HS-5 (cell line): ENCODE data around the gene SQSTM1.
"Not testable (repeated sequence)": the region's sequence is repeated elsewhere in the genome, so short reads cannot be mapped to it uniquely, and the experiment has no call there.

Source experiments
- DNase-seq: peaks from one replicate; pipeline ENCODE4 v3.0.0-alpha.2; 2012; ENCODE audit warnings: low read depth

SQSTM1 gene

DNA sequence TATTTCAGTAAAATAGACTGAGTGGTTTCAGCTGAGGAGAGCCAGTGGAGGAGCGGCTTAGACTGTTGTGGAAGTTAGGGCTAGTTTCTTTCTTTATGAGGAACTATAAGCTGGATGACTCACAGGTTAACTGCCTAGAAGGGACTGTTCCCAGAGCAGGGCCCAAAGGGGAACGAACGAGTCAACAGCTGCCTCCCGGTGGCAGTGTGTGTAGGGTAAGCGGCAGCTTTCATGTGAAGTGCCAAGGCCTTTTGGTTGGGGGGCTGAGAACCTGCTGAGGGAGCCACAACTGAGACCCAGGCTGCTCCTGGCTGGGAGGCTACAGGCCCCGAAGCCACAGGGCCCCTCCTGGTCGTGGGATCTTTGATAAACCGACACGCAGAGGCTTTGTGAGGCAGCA, 7.0 kb downstream of the SQSTM1 start:
- no peak for DNase-seq

DNA sequence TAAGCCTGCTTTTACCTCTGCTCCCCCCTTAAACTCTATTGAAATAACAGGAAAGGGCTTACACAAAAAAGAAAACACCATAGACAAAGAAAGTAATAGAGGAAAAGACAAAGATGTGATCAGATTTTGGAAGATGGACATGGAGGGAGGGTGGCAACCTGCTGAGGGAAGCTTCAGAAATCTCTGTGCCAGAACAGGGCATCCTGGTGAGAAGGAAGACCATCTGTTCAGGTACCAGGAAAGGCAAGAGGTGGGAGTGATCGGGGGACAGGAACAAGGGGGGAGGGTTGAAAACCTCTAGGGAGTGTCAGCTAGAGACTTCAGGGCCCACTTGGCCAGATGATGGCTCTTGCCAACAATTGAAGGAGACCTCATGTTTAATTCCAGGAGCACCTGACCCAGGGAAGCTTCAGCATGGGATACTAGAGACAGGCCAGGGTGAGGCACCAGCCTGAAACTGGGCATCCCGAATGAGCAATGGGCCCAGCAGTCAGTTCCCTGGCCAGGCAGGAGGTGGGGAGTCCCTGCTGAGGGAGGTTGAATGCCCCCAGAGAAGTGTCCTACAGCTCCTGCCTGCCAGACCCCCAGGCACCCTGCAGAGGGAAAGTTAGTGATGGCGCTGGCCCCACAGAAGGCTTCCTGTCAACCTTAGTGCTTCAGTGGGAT, 8.2 kb downstream of the SQSTM1 start:
- no peak for DNase-seq

DNA sequence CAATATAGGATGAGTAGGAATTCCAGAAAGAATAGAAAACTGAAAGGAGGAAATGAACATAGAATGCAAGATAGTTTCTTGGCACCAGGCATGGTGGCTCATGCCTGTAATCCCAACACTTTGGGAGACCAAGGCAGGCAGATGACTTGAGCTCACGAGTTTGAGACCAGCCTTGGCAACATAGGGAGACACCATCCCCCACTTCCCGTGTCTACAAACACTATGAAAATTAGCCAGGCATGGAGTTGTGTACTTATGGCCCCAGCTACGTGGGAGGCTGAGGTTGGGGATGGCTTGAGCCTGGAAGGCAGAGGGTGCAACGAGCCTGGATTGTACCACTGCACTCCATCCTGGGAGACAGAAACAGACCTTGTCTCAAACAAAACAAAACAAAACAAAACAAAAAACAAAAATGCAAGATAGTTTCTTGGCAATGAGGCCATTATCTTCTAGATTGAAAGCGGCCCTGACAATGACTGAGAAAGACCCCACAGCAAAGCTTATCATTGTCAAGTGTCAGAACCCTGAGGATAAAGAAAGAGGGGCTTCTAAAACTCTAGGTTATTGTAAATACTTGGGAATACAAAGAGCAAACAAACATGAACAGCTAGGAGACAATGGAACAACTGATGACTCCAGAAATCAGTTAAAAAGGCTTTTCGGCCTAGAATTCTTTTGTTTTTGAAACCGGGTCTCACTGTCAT, 9.2 kb downstream of the SQSTM1 start:
- DNase-seq: no peak

DNA sequence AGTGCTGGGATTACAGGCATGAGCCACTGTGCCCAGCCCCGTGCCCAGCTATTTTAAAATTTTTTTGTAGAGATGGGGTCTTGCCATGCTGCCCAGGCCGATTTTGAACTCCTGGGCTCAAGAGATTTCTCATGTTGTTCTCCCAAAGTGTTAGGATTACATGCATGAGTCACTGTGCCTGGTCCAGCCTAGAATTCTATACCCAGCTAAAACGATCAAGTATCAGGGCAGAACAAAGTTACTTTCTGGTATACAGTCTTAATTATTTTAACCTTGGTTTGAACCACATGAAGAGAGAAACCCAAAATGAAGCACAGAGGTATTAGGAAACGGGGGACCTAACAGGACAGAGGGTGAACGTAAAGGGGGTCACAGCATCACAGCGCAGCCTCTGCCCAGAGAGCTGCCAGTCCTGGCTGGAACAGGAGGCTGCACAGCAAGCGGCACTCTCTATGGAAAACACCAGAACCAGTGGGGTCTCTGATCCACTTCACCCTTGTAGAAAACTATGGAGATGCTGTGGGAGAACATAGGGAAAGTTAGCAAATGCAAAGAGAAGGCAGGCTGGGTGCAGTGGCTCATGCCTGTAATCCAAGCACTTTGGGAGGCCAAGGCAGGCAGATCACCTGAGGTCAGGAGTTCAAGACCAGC, 10.2 kb downstream of the SQSTM1 start:
- DNase-seq: no peak

DNA sequence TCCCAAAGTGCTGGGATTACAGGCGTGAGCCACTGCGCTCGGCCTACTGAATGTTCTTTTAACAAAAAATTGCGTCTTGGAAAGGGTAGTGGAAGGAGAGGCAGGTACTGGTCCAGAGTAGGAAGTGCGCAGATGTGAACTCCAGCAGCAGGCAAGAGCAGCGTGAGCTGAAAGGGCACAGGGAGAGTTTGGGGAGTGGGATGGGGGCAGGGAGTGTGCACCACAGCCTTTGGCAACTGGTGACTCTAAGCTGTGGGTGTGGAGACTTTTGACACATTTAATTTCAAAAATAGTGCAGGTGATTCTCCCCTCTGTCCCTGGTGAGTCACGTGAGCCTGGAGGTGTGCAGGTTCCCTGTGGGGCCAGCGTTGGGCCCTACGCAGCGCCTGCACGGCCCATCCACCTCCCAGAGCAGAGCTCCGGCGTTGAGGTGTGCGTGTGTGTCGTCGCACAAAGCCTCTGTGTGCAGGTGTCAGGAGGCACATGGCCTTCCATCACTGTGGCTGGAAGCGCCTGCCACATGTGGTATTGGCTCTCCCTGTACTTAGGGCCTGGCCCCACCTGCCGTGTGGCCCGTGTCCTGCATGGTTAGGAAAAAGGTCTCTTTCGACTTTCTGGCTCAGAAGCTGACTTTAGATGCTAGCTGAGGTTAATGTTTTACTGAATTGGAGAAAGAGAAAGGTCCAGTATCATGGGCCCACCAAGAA, 11.5 kb downstream of the SQSTM1 start:
- DNase-seq: no peak

DNA sequence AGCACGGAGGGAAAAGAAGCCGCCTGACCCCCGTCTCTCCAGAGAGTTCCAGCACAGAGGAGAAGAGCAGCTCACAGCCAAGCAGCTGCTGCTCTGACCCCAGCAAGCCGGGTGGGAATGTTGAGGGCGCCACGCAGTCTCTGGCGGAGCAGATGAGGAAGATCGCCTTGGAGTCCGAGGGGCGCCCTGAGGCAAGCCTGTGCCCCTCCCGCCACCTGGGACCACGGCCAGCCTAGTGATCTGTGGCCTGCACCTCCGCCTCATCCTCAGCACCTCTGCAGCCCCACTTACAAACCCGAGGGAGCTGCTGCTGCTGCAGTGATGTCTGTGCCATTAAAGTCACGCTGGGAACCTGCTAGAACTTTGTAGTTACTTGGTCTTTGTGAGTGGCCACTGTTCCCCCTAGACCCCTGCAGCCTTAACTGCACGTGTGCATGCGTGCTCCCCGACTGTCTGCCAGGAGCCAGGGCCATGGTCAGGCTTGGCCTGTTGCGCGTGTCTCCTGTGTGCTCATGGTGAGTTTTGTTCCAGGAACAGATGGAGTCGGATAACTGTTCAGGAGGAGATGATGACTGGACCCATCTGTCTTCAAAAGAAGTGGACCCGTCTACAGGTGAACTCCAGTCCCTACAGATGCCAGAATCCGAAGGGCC, 12.5 kb downstream of the SQSTM1 start:
- no peak for DNase-seq

DNA sequence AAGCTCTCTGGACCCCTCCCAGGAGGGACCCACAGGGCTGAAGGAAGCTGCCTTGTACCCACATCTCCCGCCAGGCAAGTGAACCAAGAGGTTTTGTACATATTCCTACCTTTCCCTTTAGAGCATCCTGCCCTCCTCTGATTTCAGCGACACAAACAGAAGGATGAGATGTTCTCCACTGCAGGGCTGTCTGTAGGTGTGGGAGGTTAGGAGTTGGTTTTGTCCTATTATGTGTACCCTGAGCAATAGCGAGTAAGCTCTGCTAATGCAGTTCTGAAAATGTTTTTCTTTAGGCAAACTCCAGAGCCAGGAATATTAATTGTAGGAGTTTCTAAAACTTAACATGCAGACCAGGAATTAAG, 13.0 kb downstream of the SQSTM1 start:
- no peak for DNase-seq

DNA sequence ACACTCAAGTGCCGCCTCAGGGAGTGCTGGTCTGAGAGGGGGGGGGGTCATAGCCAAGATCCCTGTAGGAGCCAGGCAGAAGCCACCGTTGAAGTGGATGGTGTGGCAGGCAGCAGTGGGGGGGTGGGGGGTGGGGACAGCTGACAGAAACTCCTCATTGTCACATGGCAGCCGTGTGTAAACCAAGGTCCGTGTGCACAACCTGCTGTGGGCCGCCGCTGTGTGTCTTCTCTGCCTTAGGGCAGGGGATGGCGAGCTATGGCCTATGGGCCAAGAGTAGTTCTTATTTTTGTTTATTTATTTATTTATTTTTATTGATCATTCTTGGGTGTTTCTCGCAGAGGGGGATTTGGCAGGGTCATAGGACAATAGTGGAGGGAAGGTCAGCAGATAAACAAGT, 13.4 kb downstream of the SQSTM1 start:
- DNase-seq: no peak

DNA sequence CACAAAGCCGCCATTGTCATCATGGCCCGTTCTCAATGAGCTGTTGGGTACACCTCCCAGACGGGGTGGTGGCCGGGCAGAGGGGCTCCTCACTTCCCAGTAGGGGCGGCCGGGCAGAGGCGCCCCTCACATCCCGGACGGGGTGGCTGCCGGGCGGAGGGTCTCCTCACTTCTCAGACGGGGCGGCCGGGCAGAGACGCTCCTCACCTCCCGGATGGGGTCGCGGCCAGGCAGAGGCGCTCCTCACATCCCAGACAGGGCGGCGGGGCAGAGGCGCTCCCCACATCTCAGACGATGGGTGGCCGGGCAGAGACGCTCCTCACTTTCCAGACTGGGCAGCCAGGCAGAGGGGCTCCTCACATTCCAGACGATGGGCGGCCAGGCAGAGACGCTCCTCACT, 14.2 kb downstream of the SQSTM1 start:
- DNase-seq: not testable (repeated sequence)

DNA sequence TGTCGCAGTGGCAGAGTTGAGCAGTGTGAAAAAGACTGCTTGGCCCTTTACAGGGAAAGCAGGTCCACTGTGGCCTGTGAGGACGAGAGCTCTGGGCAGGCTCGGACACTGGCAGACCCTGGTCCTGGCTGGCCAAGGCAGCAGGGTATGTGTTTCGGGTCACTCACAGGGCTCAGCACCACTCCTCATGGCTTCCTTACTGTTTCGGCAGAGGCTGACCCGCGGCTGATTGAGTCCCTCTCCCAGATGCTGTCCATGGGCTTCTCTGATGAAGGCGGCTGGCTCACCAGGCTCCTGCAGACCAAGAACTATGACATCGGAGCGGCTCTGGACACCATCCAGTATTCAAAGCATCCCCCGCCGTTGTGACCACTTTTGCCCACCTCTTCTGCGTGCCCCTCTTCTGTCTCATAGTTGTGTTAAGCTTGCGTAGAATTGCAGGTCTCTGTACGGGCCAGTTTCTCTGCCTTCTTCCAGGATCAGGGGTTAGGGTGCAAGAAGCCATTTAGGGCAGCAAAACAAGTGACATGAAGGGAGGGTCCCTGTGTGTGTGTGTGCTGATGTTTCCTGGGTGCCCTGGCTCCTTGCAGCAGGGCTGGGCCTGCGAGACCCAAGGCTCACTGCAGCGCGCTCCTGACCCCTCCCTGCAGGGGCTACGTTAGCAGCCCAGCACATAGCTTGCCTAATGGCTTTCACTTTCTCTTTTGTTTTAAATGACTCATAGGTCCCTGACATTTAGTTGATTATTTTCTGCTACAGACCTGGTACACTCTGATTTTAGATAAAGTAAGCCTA, 15.7 kb downstream of the SQSTM1 start:
- no peak for DNase-seq

DNA sequence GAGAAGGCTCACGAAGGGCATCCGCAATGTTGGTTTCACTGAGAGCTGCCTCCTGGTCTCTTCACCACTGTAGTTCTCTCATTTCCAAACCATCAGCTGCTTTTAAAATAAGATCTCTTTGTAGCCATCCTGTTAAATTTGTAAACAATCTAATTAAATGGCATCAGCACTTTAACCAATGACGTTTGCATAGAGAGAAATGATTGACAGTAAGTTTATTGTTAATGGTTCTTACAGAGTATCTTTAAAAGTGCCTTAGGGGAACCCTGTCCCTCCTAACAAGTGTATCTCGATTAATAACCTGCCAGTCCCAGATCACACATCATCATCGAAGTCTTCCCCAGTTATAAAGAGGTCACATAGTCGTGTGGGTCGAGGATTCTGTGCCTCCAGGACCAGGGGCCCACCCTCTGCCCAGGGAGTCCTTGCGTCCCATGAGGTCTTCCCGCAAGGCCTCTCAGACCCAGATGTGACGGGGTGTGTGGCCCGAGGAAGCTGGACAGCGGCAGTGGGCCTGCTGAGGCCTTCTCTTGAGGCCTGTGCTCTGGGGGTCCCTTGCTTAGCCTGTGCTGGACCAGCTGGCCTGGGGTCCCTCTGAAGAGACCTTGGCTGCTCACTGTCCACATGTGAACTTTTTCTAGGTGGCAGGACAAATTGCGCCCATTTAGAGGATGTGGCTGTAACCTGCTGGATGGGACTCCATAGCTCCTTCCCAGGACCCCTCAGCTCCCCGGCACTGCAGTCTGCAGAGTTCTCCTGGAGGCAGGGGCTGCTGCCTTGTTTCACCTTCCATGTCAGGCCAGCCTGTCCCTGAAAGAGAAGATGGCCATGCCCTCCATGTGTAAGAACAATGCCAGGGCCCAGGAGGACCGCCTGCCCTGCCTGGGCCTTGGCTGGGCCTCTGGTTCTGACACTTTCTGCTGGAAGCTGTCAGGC, 16.6 kb downstream of the SQSTM1 start:
- DNase-seq: no peak

DNA sequence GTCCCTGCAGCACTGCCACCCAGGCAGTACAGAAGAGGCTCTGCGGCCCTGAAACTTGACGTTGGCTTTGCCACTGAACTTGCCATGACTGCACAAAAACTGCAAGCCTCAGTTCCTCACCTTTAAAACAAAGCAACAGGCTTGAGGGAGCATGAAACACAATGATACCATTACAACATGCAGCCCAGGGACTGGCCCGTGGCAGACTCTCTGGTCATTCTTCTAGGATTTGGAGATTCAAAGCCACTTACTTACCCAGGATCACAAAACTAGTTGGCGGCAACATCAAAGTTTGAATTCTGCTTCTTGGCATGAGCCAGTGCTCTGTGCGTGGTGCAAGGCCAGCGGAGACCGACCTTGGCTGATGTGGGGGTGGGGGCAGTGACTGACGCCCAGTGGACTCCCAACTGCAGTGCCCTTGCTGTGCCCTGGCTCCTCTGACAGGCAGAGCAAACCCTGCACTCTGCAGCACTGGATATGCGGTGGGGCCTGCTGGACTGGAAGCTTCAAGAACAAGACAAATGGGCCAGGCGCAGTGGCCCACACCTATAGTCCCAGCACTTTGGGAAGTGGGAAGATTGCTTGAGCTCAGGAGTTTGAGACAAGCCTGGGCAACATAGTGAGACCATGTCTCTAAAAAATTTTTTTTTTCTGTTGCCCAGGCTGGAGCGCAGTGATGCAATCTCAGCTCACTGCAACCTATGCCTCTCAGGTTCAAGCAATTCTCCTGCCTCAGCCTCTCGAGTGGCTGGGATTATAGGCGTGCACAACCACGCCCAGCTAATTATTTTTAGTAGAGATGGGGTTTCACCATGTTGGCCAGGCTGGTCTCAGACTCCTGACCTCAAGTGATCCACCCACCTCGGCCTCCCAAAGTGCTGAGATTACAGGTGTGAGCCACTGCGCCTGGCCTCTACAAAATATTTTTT, 18.9 kb downstream of the SQSTM1 start:
- DNase-seq: no peak

DNA sequence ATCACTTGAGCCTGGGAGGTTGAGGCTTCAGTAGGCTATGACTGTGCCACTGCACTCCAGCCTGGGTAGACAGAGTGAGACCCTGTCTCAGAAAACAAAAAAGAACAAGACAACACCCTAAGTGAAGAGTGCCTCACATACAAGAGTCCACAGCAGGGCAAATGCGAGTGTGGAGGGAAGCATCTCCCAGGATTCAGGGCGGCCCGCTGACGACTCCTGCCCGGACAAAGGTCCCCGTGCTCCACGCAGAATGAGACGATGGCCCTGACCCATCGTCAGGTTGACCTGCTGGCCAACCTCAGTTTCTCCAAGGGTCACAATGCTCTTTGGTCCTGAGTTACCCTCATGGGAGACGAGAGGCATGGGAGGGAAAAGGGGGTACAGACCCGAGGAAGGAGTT, 19.6 kb downstream of the SQSTM1 start:
- DNase-seq: no peak

DNA sequence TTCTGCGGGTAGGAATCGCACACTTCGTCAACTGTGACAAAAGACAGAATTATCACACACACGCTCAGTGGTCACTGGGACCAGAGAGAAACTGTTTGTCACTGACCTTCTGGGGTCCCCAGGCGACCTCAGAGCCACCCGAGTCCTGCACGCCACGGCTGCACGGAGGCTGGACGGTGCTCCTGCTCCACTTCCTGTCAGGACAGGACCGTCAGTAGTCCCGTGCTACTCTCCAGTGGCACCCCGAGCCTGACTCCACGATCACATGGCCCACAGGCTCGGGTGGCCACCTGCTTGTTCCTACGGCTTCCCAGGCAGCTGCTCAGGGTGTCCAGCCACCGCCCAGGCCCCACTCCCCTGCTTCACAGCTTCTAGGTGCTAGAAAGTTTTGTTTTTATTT, 20.1 kb downstream of the SQSTM1 start:
- no peak for DNase-seq

DNA sequence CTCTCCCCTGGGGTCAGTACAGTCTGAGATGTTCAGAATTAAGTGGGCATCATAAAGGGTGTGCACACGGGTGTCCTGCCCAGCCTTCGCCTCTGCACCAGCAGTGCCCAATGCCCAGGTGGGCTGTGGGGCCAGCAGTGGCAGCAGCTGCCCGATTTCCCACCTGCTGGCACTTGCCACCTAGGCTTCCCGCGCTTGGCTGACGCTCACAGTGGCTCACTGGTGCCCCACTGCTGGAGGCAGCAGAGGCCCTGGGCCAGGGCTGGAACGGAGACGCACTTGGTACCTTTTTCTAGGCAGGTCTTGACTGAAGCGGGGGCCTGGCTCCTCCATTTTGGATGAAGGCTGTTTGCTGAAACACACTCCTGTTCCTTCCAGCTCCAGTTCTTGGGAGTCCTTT, 20.9 kb downstream of the SQSTM1 start:
- no peak for DNase-seq

DNA sequence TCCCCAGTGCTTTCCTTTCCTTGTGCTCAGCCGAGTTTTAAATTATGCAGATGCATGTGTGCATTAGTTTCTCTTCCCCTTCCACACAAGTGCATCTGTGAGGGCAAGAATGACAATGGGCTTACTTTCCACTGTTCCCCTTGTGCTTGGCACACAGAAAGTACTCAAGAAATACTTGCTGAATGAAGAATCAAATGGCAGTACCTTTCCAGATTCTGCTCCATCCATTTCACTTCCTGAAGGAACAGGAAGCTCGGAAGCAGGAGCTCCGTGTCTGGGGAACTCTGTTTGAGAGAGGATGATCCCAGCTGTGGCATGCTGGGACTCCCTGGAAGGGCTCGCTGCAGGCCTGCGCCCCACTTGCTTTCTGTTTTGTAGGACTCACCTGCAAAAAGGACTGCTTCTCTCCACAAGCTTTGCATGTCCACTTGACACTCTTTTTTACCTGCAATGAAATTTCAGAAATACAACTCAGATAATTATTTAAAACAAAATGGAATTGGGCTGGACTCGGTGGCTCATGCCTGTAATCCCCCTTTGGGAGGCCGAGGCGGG, 32.4 kb downstream of the SQSTM1 start:
- DNase-seq: no peak

DNA sequence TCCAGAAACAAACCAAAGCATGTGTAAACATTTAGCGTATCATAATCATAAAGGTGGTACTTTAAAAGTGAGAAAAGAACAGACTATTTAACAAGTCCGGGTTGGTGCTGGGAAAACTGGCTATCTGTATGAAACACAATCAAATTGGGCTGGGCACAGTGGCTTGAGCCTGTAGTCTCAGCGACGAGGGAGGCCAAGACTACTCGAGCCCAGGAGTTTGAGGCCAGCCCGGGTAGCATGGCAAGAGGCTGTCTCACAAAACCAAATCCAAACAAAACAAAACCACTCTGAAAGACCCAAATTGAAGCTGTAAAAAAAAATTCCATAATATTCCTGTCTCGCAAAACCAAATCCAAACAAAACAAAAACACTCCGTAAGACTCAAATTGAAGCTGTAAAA, 33.7 kb downstream of the SQSTM1 start:
- no peak for DNase-seq

DNA sequence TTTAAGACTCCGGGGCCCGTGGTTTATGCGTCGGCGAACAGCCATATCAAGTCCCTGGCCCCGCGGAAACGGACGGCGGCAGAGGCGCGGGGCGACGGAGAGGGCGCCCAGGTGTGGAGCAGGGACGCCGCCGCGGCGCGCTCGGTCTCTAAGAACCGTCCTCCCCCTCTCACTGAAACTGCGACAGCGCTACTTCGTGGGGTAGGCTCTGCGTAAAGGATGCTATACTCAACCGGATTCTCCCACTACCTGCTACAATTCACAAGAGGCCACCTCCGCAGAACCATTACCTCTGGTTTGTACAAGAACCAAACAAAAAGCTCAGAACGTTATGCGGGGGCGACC, 37.5 kb downstream of the SQSTM1 start:
- no peak for DNase-seq
